IMR-90 (cell line): ENCODE results near the gene ARHGAP5. TPM values are rescaled to one million over a fixed set of nuclear protein-coding genes. Genes with fewer than 3 reads are reported as not detected.

Experiments used
- ATAC-seq: fragments of 200-7000 bp; cut with Tn5 transposase; 2 replicates; pipeline ENCODE4 v1.9.1; 2020; ENCODE audit warnings: low read depth, mild to moderate bottlenecking, moderate library complexity
- BruUV-seq: library from RNA; stranded (reverse); fragments of 400-500 nt; replicated peaks from 2 replicates; lab custom pipeline; 2021; lab: Mats Ljungman, UMichigan
- CTCF ChIA-PET: fragments of 300-600 bp; formaldehyde crosslinking; extraction: SDS; loops from one replicate; lab custom pipeline; 2021; ENCODE audit warnings: antibody characterized with exemption; lab: Yijun Ruan, JAX
- POLR2A ChIA-PET: fragments of 300-600 bp; sonication (Branson Sonifier 250); formaldehyde crosslinking; loops from one replicate; lab custom pipeline; 2022; ENCODE audit warnings: antibody characterized with exemption; ENCODE audit not compliant: unreplicated experiment; lab: Charles Lee
- DNase-seq: peaks from one replicate; pipeline ENCODE4 v3.0.0; 2013
- H2AFZ ChIP-seq: replicated peaks from 2 replicates; pipeline ENCODE3; 2013; ENCODE audit warnings: low read length, mild to moderate bottlenecking; ENCODE audit not compliant: poor library complexity
- H2AK5ac ChIP-seq: 2 replicates; pipeline ENCODE4 v1.6.1; 2013; ENCODE audit warnings: low read depth, low read length, inconsistent platforms
- H2AK9ac ChIP-seq: replicated peaks from 2 replicates; pipeline ENCODE3; 2013; ENCODE audit warnings: mild to moderate bottlenecking, low read depth, low read length, moderate library complexity; ENCODE audit not compliant: poor library complexity
- H2BK120ac ChIP-seq: 2 replicates; pipeline ENCODE4 v1.6.1; 2013; ENCODE audit warnings: low read depth, low read length, inconsistent platforms
- H2BK15ac ChIP-seq: 3 replicates; pipeline ENCODE4 v1.6.1; 2013; ENCODE audit warnings: low read depth, low read length, inconsistent platforms
- H2BK20ac ChIP-seq: 2 replicates; pipeline ENCODE4 v1.6.1; 2013; ENCODE audit warnings: low read depth, mild to moderate bottlenecking, inconsistent platforms, low read length, moderate library complexity
- H2BK5ac ChIP-seq: 2 replicates; pipeline ENCODE4 v1.6.1; 2013; ENCODE audit warnings: mild to moderate bottlenecking, low read depth, low read length, inconsistent platforms; ENCODE audit not compliant: poor library complexity, severe bottlenecking
- H3K14ac ChIP-seq: replicated peaks from 2 replicates; pipeline ENCODE4 v1.6.1; 2013; ENCODE audit warnings: low read depth, low read length, inconsistent platforms
- H3K18ac ChIP-seq: 2 replicates; pipeline ENCODE4 v1.6.1; 2013; ENCODE audit warnings: low read depth, low read length, control low read depth
- H3K23ac ChIP-seq: 2 replicates; pipeline ENCODE4 v1.6.1; 2013; ENCODE audit warnings: low read depth, low read length, inconsistent platforms
- H3K27ac ChIP-seq: 2 replicates; pipeline ENCODE4 v1.5.1; 2013; ENCODE audit warnings: mild to moderate bottlenecking, control low read depth, low read length; ENCODE audit not compliant: insufficient read depth
- H3K27me3 ChIP-seq: 2 replicates; pipeline ENCODE4 v1.6.1; 2013; ENCODE audit warnings: low read length; ENCODE audit not compliant: control insufficient read depth, insufficient read depth
- H3K36me3 ChIP-seq: 2 replicates; pipeline ENCODE4 v1.6.1; 2013; ENCODE audit warnings: low read length, mixed read lengths; ENCODE audit not compliant: control insufficient read depth, insufficient read depth
- H3K4ac ChIP-seq: 2 replicates; pipeline ENCODE4 v1.6.1; 2013; ENCODE audit warnings: low read depth, low read length, inconsistent platforms
- H3K4me1 ChIP-seq: 2 replicates; pipeline ENCODE4 v1.6.1; 2013; ENCODE audit warnings: low read length, mixed read lengths; ENCODE audit not compliant: control insufficient read depth, insufficient read depth
- H3K4me2 ChIP-seq: 2 replicates; pipeline ENCODE4 v1.6.1; 2013; ENCODE audit warnings: low read depth, mild to moderate bottlenecking, control low read depth, low read length, moderate library complexity
- H3K4me3 ChIP-seq: 2 replicates; pipeline ENCODE4 v1.5.1; 2013; ENCODE audit warnings: low read depth, mild to moderate bottlenecking, control low read depth, low read length, moderate library complexity; ENCODE audit not compliant: insufficient read depth
- H3K56ac ChIP-seq: 2 replicates; pipeline ENCODE4 v1.6.1; 2013; ENCODE audit warnings: low read length, inconsistent platforms; ENCODE audit not compliant: insufficient read depth; ENCODE audit errors: extremely low read depth
- H3K79me1 ChIP-seq, 2 experiments: 2 replicates each; pipeline ENCODE4 v1.6.1; 2013; ENCODE audit warnings: low read length in 2 of 2, inconsistent platforms in 1 of 2, low read depth in 1 of 2
- H3K9ac ChIP-seq: 2 replicates; pipeline ENCODE4 v1.6.1; 2013; ENCODE audit warnings: low read depth, low read length, control low read depth
- H3K9me1 ChIP-seq: 2 replicates; pipeline ENCODE4 v1.6.1; 2013; ENCODE audit warnings: low read length, inconsistent platforms; ENCODE audit not compliant: insufficient read depth
- H3K9me3 ChIP-seq: 2 replicates; pipeline ENCODE4 v1.6.1; 2013; ENCODE audit warnings: low read length; ENCODE audit not compliant: control insufficient read depth, insufficient read depth
- H4K20me1 ChIP-seq: 2 replicates; pipeline ENCODE4 v1.6.1; 2013; ENCODE audit warnings: low read length, inconsistent platforms; ENCODE audit not compliant: insufficient read depth
- H4K5ac ChIP-seq: 2 replicates; pipeline ENCODE4 v1.6.1; 2013; ENCODE audit warnings: mild to moderate bottlenecking, low read depth, low read length, control low read depth
- H4K8ac ChIP-seq, 2 experiments: 2 replicates each; pipeline ENCODE4 v1.6.1; 2013; ENCODE audit warnings: low read depth in 2 of 2, low read length in 2 of 2, control low read depth in 1 of 2, inconsistent platforms in 1 of 2
- H4K91ac ChIP-seq: 2 replicates; pipeline ENCODE4 v1.6.1; 2013; ENCODE audit warnings: low read depth, low read length, inconsistent platforms; ENCODE audit not compliant: insufficient read depth
- BHLHE40 ChIP-seq: fragments of 150-350 bp; IDR thresholded peaks from 2 replicates; pipeline ENCODE4 v1.6.1; 2016; ENCODE audit warnings: mild to moderate bottlenecking, low read depth, low read length
- CEBPB ChIP-seq: IDR thresholded peaks from 2 replicates; pipeline ENCODE4 v1.6.1; 2012; ENCODE audit warnings: low read depth, low read length, improper control_type of control experiment
- CHD1 ChIP-seq: IDR thresholded peaks from 2 replicates; pipeline ENCODE4 v1.6.1; 2012; ENCODE audit warnings: low read depth, low read length, improper control_type of control experiment
- FOS ChIP-seq: fragments of 150-350 bp; IDR thresholded peaks from 2 replicates; pipeline ENCODE4 v1.6.1; 2016; ENCODE audit warnings: low read depth, low read length
- MAFK ChIP-seq: IDR thresholded peaks from 2 replicates; pipeline ENCODE4 v1.6.1; 2012; ENCODE audit warnings: low read depth, low read length, improper control_type of control experiment
- MAZ ChIP-seq: IDR thresholded peaks from 2 replicates; pipeline ENCODE4 v1.6.1; 2012; ENCODE audit warnings: low read depth, mild to moderate bottlenecking, low read length, improper control_type of control experiment, moderate library complexity, borderline replicate concordance
- MXI1 ChIP-seq: IDR thresholded peaks from 2 replicates; pipeline ENCODE4 v1.6.1; 2012; ENCODE audit warnings: low read depth, mild to moderate bottlenecking, low read length, moderate library complexity, borderline replicate concordance
- NFE2L2 ChIP-seq: fragments of 150-350 bp; IDR thresholded peaks from 2 replicates; pipeline ENCODE4 v1.6.1; 2016; ENCODE audit warnings: low read depth, mild to moderate bottlenecking, low read length
- POLR2A ChIP-seq: IDR thresholded peaks from 2 replicates; pipeline ENCODE4 v1.6.1; 2012; ENCODE audit warnings: mild to moderate bottlenecking, low read depth, low read length
- RAD21 ChIP-seq: IDR thresholded peaks from 2 replicates; pipeline ENCODE4 v1.6.1; 2012; ENCODE audit warnings: low read length, improper control_type of control experiment
- RCOR1 ChIP-seq: IDR thresholded peaks from 2 replicates; pipeline ENCODE4 v1.6.1; 2012; ENCODE audit warnings: mild to moderate bottlenecking, low read length, improper control_type of control experiment; ENCODE audit not compliant: insufficient replicate concordance
- RFX5 ChIP-seq: IDR thresholded peaks from 2 replicates; pipeline ENCODE4 v1.8.0; 2012; ENCODE audit warnings: low read depth, mild to moderate bottlenecking, low read length, moderate library complexity
- SMC3 ChIP-seq: fragments of 150-350 bp; IDR thresholded peaks from 2 replicates; pipeline ENCODE4 v1.6.1; 2016; ENCODE audit warnings: low read depth, mild to moderate bottlenecking, antibody characterized with exemption, low read length, moderate library complexity
- dilution Hi-C: fragments of 300-500 bp; cut with HindIII; formaldehyde crosslinking; loops from one replicate; pipeline ENCODE4 v1.14.3; 2018; ENCODE audit warnings: low sequenced_read_pairs; ENCODE audit not compliant: unreplicated experiment
- in situ Hi-C: fragments of 300-500 bp; cut with MboI; formaldehyde crosslinking; loops from 3 replicates; pipeline ENCODE4 v1.14.3; 2019; ENCODE audit warnings: low sequenced_read_pairs, inconsistent platforms, mixed read lengths
- intact Hi-C: fragments of 100-400 bp; cut with micrococcal nuclease; formaldehyde crosslinking; loops from 2 replicates; pipeline ENCODE4 v1.10.0; 2022
- polyA plus RNA-seq, 3 experiments: library from polyadenylated mRNA; depleted of rRNA; stranded (reverse); fragments of >200 nt; gene quantifications; 2 replicates each; pipeline ENCODE4 v1.2.3, GENCODE V29; 2012; ENCODE audit warnings: low replicate concordance in 1 of 3
- total RNA-seq: library from RNA; depleted of rRNA; stranded (reverse); fragments of >200 nt; gene quantifications from 2 replicates; pipeline ENCODE4 v1.2.3, GENCODE V29; 2012
- TF ChIP-seq, protein P1 (sequence below): fragments of 150-350 bp; IDR thresholded peaks from 2 replicates; pipeline ENCODE4 v1.6.1; 2016; ENCODE audit warnings: low read depth, mild to moderate bottlenecking, low read length, moderate library complexity, borderline replicate concordance
- TF ChIP-seq, protein P2 (sequence below): fragments of 150-350 bp; IDR thresholded peaks from 2 replicates; pipeline ENCODE4 v1.6.1; 2017; ENCODE audit warnings: mild to moderate bottlenecking, antibody characterized with exemption, low read length, low read depth
- TF ChIP-seq, protein P3 (sequence below): conservative IDR thresholded peaks from 2 replicates; pipeline ENCODE4 v1.5.1; 2012; ENCODE audit warnings: mild to moderate bottlenecking, low read depth, low read length, improper control_type of control experiment

Gene ARHGAP5
- total and polyA plus RNA-seq, 2 of the 4 experiments (the other 2 are of a cell fraction), result 7.4 to 45.3 TPM

DNA sequence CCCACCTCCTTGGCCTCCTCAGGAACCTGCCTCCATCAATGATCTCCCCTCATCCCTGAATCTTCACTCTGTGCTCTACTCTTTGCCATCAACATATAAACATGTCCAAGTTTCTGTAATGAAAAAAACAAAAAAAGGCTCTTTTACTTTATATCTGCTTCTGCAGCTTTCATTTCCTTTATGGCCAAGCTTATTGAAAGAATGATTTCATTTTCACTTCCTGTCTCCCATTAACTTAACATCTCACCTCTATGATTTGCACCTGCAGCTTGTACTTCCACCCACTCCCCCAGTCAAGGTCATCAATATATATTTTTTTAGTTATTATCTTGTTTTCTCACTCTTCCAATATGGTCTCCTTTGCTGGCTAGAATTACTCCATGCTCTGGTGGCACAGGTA, 109.1 kb downstream of the ARHGAP5 start:
- intact Hi-C loops (no loop called here), in situ Hi-C loops (no loop called here), dilution Hi-C loops (no loop called here)
- no peak overlapping the region for H3K18ac ChIP-seq
- ATAC-seq (no peak), DNase-seq (no peak)
- no peaks in the 10 kb centered on the region for H3K4me1 ChIP-seq
- peak overlapping the region; percentile 52 for H2AFZ ChIP-seq
- no peak overlapping the region for H3K4me3 ChIP-seq
- no peak overlapping the region for H2AK9ac ChIP-seq
- no peak overlapping the region for H3K4me2 ChIP-seq
- H3K79me1 ChIP-seq, result no peaks in the 10 kb centered on the region
- no peak overlapping the region for H3K23ac ChIP-seq
- H3K27ac ChIP-seq, result no peak overlapping the region
- no peaks in the 10 kb centered on the region; the same call in 1 of the 2 replicates for H3K27me3 ChIP-seq
- CTCF ChIA-PET, result no interaction called here
- H4K5ac ChIP-seq, result no peak overlapping the region
- H4K8ac ChIP-seq, result no peak overlapping the region
- no peaks in the 10 kb centered on the region for H3K36me3 ChIP-seq
- H3K9me1 ChIP-seq, result no peaks in the 10 kb centered on the region
- H2BK20ac ChIP-seq, result no peak overlapping the region
- no peaks in the 10 kb centered on the region for H3K9me3 ChIP-seq
- TF ChIP-seq RAD21 (no peak), MXI1 (no peak), MAFK (no peak), CHD1 (no peak), BHLHE40 (no peak), NFE2L2 (no peak), RCOR1 (no peak), CEBPB (no peak), FOS (no peak), POLR2A (no peak), SMC3 (no peak), RFX5 (no peak), MAZ (no peak)
- TF ChIP-seq, protein P1, sequence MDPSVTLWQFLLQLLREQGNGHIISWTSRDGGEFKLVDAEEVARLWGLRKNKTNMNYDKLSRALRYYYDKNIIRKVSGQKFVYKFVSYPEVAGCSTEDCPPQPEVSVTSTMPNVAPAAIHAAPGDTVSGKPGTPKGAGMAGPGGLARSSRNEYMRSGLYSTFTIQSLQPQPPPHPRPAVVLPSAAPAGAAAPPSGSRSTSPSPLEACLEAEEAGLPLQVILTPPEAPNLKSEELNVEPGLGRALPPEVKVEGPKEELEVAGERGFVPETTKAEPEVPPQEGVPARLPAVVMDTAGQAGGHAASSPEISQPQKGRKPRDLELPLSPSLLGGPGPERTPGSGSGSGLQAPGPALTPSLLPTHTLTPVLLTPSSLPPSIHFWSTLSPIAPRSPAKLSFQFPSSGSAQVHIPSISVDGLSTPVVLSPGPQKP, result no peak
- TF ChIP-seq, protein P2, sequence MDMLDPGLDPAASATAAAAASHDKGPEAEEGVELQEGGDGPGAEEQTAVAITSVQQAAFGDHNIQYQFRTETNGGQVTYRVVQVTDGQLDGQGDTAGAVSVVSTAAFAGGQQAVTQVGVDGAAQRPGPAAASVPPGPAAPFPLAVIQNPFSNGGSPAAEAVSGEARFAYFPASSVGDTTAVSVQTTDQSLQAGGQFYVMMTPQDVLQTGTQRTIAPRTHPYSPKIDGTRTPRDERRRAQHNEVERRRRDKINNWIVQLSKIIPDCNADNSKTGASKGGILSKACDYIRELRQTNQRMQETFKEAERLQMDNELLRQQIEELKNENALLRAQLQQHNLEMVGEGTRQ, result no peak
- TF ChIP-seq, protein P3, sequence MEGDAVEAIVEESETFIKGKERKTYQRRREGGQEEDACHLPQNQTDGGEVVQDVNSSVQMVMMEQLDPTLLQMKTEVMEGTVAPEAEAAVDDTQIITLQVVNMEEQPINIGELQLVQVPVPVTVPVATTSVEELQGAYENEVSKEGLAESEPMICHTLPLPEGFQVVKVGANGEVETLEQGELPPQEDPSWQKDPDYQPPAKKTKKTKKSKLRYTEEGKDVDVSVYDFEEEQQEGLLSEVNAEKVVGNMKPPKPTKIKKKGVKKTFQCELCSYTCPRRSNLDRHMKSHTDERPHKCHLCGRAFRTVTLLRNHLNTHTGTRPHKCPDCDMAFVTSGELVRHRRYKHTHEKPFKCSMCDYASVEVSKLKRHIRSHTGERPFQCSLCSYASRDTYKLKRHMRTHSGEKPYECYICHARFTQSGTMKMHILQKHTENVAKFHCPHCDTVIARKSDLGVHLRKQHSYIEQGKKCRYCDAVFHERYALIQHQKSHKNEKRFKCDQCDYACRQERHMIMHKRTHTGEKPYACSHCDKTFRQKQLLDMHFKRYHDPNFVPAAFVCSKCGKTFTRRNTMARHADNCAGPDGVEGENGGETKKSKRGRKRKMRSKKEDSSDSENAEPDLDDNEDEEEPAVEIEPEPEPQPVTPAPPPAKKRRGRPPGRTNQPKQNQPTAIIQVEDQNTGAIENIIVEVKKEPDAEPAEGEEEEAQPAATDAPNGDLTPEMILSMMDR, result no peak
- no peak overlapping the region for H2BK15ac ChIP-seq
- no peak overlapping the region for H2BK5ac ChIP-seq
- no peak overlapping the region for H4K91ac ChIP-seq
- H2AK5ac ChIP-seq, result no peak overlapping the region
- POLR2A ChIA-PET, result no interaction called here
- no peak overlapping the region for H3K14ac ChIP-seq
- BruUV-seq, result no TSS peak
- H3K4ac ChIP-seq, result no peak overlapping the region
- H3K56ac ChIP-seq, result no peak overlapping the region
- H2BK120ac ChIP-seq, result no peak overlapping the region
- no peaks in the 10 kb centered on the region for H4K20me1 ChIP-seq
- no peak overlapping the region for H3K9ac ChIP-seq
